A549 (cell line): ENCODE results near the gene VAPB.
"Not testable (repeated sequence)": the region's sequence is repeated elsewhere in the genome, so short reads cannot be mapped to it uniquely, and the experiment has no call there.

Experiments used
- KDM5A ChIP-seq: fragments of 200-600 bp; sonication (generic); IDR thresholded peaks from 2 replicates; pipeline ENCODE4 v1.6.1; 2016; ENCODE audit warnings: antibody characterized with exemption, mild to moderate bottlenecking
- NR3C1 ChIP-seq: fragments of >200 bp; sonication (Bioruptor Twin); formaldehyde crosslinking; IDR thresholded peaks from 3 replicates; pipeline ENCODE4 v1.6.1; 2017
- RAD21 ChIP-seq, 2 experiments: fragments of >200 bp in 1 of 2; sonication (Bioruptor Twin) in 1 of 2; formaldehyde crosslinking in 1 of 2; IDR thresholded peaks in 1 of 2; conservative IDR thresholded peaks in 1 of 2; 2 replicates in 1 of 2; 3 replicates in 1 of 2; pipeline ENCODE4 v1.6.1; 2012 to 2018; ENCODE audit warnings: inconsistent platforms in 1 of 2
- RFX5 ChIP-seq: fragments of 450-650 bp; IDR thresholded peaks from 2 replicates; pipeline ENCODE4 v1.7.1; 2014; ENCODE audit warnings: antibody characterized with exemption, mild to moderate bottlenecking, moderate library complexity
- TF ChIP-seq, protein P1 (sequence below): fragments of >200 bp; sonication (Bioruptor Twin); formaldehyde crosslinking; IDR thresholded peaks from 3 replicates; pipeline ENCODE4 v1.5.1; 2016
- TF ChIP-seq, protein P2 (sequence below): fragments of 250-450 bp; sonication (Bioruptor Pico); IDR thresholded peaks from 2 replicates; pipeline ENCODE4 v1.5.0; 2020; ENCODE audit warnings: low read depth, mild to moderate bottlenecking, moderate library complexity

DNA sequence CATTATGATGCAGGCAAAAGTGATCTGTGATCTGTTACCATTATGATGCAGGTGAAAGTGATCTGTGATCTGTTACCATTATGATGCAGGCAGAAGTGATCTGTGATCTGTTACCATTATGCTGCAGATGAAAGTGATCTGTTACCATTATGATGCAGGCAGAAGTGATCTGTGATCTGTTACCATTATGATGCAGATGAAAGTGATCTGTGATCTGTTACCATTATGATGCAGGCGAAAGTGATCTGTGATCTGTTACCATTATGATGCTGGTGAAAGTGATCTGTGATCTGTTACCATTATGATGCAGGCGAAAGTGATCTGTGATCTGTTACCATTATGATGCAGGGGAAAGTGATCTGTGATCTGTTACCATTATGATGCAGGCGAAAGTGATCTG is 38.5 kb downstream of the VAPB start:
- not testable (repeated sequence) for TF ChIP-seq RAD21 (conservative IDR thresholded peaks at IDR 0.05 in 1 of 2, IDR thresholded peaks at IDR 0.05 in 1 of 2); KDM5A; RFX5; NR3C1
- TF ChIP-seq, protein P1, sequence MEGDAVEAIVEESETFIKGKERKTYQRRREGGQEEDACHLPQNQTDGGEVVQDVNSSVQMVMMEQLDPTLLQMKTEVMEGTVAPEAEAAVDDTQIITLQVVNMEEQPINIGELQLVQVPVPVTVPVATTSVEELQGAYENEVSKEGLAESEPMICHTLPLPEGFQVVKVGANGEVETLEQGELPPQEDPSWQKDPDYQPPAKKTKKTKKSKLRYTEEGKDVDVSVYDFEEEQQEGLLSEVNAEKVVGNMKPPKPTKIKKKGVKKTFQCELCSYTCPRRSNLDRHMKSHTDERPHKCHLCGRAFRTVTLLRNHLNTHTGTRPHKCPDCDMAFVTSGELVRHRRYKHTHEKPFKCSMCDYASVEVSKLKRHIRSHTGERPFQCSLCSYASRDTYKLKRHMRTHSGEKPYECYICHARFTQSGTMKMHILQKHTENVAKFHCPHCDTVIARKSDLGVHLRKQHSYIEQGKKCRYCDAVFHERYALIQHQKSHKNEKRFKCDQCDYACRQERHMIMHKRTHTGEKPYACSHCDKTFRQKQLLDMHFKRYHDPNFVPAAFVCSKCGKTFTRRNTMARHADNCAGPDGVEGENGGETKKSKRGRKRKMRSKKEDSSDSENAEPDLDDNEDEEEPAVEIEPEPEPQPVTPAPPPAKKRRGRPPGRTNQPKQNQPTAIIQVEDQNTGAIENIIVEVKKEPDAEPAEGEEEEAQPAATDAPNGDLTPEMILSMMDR, result not testable (repeated sequence)
- TF ChIP-seq, protein P2, sequence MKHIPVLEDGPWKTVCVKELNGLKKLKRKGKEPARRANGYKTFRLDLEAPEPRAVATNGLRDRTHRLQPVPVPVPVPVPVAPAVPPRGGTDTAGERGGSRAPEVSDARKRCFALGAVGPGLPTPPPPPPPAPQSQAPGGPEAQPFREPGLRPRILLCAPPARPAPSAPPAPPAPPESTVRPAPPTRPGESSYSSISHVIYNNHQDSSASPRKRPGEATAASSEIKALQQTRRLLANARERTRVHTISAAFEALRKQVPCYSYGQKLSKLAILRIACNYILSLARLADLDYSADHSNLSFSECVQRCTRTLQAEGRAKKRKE, result not testable (repeated sequence)
